Measurements from ENCODE around the gene DCAKD.

Gene DCAKD, protein sequence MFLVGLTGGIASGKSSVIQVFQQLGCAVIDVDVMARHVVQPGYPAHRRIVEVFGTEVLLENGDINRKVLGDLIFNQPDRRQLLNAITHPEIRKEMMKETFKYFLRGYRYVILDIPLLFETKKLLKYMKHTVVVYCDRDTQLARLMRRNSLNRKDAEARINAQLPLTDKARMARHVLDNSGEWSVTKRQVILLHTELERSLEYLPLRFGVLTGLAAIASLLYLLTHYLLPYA

DNA sequence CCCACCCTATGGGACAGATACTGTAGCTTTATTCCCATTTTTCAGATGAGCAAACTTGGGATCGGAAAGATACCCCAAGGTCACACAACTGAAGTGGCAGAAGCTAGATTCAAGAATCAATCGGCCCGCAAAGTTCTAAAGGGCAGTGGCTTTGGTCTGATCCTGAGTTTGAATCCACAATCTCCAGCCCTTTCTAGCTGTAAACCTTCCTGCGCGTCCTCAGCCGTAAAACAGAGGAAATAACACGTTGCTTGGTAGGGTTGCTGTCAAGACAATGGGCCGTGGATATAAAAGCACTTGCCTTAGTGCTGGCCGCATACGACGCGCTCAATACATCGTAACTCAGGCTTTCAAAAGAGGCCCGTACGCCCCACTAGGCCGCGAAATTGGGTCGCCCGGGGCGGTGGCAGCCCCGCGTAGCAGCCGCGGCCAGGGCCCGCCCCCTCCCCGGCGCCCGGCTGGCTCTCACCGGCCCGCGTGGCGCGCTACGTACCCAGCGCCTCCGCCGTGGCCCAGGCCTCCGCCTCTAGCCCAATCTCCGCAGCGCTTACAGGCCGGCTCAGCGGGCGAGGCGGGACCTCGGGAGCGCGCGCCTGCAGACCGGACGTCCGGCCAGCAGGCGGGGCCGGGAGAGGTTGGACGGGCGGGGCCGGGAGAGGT, at the start of gene DCAKD:
DCAKD (minus strand) TSS at position 573 of the 660 bp plus-strand sequence. CDS start 16,747 bp downstream, outside the sequence.
- peak; percentile 93 for DNase-seq

DNA sequence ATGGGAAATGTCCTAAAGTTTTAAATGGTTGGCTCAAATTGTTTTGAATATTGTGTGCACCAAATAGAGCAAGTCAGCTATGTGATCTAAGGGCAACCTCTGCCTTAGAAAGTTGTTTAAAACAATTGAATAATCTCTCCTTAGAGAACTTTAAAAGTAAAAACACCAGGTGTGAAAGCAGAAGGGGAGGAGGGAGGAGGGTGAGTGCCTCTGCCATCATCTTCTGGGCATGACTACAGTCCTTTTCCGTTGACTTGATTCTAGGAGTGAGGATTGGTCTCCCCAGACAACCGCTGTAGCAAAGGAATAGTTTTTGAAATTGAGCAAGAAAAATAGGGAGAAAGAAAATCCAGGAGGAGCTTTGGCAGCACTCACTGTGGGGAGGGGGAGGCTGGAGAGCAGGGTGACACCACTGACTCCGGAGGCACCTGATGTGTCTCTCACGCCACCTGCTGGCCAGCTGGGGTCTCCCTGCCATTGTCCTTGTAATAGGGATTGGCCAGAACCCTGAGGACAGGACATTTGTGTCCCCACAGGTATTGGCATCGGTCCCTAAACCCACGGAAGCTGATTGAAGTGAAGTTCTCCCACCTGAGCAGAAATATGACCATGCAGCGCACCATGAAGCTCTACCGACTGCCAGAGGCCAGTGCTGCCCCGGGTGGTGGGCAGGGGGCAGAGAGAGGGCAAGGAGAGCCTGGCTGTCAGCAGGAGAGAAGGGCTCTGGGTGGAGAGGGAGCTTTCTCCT, 47.6 kb upstream of the DCAKD start:
- peak; percentile 71 for DNase-seq

DNA sequence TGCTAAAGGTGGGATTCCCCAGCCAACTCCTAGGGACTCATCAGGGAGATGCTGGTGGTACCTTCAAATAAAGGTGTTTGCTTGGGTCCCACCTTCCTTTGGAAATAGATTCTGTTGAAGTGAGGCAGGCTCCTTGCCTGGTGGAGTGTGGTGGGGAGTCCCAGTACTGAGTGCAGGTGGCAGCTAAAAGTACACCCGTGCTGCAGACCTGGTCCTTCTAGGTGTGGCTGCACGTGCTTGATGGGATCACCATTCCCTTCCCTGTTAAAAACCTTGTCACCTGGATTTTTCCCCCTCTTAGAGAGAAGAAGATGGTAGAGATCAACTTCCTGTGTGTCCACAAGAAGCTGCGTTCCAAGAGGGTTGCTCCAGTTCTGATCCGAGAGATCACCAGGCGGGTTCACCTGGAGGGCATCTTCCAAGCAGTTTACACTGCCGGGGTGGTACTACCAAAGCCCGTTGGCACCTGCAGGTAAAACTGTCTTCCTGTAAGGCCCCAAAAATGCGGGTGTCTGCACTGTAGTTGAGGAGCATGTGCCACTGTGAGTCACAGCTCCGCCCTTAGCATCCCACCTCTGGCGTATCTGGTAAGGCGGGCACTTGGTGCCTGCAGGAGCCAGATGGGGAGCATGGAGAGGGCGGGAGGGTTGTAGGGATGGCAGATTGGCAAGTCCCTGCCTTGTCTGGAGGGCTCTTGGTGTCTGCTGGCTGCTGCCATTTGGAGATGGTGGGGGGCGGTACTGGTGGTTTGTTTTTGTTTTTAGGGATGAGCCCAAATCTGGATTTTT, 46.8 kb upstream of the DCAKD start:
- DNase-seq = no peak

DNA sequence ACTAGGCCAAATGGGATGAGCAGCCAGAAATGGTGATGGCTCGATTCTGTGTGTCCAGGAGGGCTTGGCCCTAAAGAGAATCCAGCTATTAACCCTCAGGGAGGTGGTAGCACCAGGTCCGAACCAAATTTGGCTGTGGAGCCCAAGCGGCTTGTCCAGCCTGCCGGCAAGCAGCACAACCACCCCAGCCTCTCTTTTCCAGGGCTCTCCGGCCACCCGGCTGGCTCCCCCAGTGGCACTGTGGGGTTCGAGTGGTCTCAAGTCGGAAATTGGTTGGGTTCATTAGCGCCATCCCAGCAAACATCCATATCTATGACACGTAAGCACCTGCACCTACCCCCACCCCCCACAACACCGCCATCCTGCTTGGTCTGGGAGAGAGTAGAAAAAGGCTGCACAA, 45.5 kb upstream of the DCAKD start:
- no peak for DNase-seq

DNA sequence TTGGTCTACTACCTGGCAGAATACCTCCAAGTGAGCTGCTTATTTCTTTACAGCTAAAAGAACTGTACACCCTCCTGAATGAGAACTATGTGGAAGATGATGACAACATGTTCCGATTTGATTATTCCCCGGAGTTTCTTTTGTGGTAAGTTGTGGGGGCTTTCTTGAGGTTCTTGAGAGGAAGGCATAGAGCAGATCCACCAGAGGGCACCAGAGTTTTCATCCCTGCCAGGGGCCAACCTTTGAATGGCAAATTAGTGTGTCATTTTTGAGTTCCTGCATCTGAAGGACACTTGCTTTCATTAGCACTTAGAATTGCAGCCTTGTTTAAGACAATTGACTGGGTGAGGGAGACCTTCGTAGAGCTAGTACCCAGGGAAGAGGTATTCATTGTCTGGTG, 44.7 kb upstream of the DCAKD start:
- DNase-seq = no peak

DNA sequence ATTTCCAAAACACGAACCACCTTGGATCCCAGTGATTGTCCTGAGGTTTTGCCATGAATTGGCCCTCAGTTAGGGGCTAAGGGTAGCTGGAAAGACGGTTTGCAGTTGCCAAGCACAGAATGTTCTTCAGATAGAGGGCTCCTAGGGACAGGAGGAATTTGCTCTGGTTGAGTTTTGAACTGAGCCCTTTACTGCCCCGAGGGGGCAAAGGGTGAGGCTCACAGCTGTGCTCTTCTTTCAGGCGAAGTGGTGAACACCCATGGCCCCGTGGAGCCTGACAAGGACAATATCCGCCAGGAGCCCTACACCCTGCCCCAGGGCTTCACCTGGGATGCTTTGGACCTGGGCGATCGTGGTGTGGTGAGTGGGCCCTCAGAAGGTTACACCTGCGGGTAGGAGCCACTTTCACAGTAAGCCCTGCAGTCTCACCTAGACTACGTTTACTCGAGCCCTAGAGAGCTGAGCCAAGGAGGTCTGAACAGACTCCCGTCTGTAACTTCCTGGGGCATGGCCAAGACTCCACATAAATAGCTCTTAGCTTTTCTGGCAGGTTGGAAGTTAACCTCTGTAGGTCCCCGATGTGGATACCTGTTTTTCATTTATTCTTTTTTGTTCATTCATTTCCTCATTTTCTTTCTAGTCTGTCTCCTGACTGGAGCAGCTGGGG, 42.1 kb upstream of the DCAKD start:
- DNase-seq = no peak

DNA sequence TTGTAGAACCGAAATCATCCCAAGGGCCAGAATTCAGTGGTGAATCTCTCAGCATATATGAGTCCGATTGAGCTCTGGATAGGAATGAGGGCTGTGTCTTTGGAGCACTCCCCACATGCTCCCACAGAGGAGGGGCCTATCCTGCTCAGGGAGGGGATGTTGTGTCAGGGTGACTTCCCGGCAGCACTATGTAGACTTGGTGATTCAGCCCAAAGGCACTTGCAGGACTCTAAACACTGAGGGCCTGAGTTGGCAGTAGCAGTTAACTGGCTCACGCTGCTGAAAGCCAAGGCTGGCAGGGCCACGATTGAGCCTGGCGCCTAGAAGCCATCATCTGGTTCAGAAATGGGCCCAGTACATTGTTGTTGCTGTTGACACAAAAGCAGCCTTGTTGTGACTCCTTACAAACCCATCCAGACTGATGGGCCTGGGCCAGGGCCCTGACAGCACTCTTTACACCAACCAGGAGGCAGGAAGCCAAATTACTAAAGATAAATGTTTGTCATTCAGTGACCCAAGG, 41.5 kb upstream of the DCAKD start:
- no peak for DNase-seq

DNA sequence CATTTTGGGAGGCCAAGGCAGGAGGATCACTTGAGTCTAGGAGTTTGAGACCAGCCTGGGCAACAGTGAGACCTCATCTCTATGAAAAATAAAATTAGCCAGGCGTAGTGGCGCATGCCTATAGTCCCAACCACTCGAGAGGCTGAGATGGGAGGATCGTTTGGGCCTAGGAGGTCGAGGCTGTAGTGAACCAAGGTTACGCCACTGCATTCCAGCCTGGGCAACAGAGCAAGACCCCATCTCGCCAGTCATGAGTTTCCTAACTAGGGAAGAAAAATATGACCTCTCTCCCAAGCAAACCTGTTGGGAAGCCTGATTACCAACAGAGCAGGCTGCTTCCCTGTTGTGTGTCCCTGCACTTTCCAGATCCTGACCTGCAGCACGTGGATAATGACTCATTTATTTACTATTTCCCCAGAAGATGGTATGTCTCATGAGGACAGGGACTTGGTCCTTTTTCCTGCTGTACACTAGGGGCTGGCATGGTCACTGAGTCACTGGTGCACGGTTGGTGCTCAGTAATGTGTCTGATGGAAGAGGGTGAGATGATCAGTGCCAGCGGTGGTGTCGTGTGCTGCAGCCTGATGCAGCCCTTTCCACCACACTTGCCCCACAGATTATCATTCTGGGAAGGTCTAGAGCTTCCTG, 40.5 kb upstream of the DCAKD start:
- DNase-seq = no peak

DNA sequence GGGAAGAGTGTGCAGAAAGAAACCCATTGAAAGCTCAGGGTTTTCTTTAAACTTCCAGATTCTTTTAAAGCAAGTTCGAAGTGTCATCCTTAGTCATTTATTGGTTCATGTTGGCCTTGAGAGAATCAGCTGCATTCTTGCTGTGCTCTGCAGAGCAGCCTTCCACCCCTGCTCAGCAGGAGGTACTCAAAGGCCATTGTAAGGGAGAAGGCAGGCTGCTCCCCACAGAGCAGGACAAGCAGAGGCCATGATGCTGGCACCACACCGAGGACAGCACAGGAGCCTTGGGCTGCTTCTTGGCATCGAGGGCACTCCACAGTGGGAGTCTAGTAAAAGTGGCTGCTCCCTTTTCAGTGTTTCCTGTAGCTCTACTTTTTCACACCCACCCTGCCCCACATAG, 39.3 kb upstream of the DCAKD start:
- DNase-seq = no peak

DNA sequence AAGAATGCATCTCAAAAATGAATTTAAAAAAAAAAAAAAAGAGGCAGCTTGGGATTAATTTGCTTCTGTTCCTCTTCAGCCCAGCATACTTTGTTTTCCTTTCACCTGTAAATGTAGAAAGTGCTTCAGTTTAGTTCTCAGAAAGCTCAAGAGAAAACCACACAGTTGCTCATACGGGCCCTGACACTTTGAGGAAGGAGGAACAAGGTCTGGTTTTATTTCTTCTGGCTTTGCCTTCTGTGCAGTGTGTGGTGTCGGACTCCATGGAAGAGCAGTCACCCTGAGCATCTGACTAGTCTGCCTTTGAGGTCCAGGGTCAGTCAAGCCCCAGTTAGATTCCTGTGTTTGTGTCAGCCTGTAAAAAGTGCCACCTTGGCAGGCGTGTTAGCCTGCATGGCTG, 37.3 kb upstream of the DCAKD start:
- DNase-seq = no peak

DNA sequence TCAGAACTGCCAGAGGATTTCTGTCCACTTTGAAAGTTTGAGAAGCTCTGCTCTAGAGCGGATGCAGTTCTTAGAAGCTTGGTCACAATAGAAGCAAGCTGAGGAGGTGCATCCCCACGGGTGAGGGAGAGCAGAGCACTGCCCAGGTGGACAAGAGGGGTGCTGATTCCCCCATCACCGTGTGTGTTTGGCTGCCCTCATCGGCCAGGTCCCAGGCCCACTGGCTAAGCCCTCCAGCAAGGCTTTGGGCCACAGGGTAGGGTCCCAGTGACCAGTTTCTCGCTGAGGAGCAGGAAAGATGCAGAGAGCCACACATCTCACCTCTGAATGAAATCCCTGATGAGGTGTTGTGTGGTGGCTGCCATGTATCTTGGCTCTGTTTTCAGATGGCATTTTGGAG, 36.5 kb upstream of the DCAKD start:
- no peak for DNase-seq

DNA sequence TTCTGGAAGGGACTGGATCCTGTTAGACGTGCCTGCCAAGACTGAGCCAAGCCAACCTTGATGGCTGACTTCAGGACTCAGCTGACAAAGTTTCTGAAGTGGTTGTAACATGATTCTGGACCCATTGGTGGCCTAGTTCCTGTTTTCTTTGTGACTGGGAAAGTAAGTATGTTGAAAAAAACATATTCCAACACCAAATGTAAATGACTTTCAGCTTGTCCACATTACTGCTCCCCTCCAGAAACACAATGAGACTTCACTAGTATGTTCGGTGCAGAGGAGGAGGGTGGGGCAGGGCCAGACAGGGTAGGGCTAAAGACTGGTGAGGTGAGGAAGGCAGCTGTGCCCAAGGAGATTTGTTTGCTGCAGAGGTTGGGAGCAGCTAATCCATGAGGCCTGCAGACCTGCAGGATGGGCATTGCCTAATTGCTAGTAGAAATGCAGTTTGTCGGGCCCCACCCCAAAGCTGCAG, 36.1 kb upstream of the DCAKD start:
- no peak for DNase-seq

DNA sequence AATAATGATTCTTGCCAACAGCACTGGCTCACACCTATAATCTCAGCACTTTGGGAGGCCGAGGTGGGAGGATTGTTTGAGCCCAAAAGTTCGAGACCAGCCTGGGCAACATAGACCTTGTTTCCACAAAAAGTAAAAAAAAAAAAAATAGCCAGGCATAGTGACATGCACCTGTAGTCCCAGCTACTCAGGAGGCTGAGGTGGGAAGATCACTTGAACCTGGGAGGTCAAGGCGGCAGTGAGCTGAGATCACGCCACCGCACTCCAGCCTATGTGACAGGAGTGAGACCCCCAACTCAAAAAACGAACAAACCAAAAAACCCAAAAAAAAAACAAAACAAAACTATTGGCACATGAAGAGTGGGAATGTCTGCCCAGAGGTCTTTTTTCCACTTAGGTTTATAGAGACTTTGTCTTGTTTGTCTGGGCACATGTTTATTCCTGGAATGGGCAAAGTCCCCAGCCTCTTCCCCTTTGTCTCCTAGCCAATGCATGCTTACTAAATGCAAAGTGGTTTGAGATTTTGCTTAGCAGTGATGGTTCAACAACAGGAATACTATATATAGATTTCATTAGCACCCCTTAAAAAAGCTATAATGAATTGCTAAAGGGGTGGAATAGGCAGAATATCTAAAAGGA, 35.6 kb upstream of the DCAKD start:
- DNase-seq = no peak

DNA sequence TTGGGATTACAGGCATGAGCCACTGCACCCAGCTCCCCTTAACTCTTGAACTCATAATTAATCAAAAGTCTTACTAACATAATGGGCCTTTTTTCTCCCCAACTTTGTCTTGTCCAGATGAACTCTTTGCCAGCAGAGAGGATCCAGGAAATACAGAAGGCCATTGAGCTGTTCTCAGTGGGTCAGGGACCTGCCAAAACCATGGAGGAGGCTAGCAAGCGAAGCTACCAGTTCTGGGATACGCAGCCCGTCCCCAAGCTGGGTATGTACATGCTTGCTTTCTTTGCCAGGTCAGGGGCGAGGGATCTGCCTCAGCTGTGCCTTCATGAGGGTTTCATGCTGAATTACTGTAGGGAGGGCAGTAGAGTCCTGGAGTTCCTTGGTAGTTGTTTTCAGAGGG, 35.0 kb upstream of the DCAKD start:
- no peak for DNase-seq

DNA sequence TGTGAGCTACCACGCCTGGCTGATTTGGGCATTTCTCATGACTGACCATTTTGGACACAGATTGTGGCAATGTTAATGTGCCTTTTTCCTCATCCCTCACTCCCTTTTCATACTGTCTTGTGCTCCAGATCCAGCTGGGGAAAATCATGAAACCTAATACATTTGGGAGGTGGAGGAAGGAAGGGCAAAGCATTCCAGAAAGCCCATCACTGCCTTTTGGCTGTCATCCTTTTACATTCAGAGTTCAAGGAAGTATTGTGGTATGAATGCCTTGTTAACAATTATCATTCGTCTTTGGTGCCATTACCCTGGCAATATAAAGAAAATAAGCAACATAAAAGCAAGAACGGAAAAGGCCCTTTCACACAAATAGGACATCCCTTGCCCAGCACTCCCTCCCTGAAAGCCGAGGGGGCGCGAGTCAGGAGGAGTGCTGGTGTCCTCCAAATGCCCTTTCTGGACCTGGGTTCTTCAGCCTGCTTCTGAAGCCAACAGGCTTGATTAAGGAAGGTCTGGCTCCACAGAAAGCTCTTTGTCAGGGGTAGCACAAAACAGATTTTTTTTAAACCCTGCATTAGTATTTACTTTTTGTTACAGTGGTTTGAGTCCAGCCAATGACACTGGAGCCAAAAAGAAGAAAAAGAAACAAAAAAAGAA, 29.7 kb upstream of the DCAKD start:
- DNase-seq = no peak

DNA sequence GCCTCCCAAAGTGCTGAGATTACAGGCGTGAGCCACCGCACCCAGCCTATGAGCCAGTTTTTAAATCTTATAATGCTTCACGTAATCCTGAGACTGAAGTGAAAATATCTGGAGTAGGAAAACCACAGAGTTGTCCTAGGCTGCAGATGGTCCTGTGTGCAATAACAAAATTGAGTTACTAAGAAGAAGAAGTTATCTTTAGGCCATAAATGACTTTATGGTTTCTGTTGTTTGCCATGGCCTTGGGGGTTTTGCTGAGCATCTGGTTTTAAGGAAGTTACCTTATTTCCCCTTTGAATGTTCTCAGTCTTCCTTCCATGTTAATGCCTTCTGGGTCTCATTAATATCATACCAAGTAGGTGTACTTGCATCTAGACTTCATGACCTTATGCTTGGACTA, 26.2 kb upstream of the DCAKD start:
- no peak for DNase-seq

DNA sequence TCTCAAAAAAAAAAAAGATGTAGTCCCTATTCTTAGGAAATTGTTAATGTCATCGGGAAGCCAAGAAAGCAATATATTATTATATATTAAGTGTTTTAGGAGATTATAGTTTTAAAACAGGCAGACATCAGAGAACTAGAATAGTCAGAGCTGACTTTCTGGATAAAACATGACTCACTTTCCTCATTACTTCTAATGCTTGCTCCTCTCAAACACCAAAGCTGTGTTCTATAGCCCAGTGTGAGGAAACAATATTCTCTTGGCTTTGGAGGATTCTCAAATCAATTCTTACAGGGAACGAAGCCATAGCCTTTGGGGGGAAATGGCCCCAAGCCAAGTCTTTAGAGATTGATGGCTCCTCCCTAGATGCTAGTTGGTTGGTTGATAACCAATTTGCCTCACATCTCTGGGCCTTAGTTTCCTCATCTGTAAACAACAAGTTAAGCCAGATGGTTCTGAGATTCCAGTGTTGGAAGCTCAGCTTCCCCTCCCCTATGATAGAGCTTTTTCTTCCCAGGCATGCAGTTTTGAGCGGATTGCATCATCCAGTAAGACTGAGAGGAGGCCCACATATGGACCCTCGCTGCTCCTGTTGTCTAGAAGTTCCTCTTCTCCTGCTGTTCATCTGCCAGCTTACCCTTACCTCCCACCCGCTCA, 22.1 kb upstream of the DCAKD start:
- DNase-seq = no peak

DNA sequence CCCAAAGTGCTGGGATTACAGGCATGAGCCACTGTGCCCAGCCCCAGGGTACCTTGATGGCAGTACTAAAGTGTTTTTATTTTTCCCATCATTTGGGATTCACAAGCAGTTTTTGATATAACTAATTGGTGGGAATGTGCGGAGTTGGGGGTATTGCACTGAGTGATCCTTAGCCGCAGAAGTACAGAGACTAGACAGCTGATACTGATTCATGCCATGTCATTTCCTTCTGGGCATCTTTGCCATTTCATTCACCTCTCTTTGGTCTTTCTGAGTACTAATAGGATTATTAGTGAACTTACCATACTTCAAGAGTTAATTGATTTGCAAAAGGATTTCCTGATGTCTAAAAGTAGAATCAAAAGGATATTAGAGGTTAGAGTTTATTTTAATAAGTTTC, 19.4 kb upstream of the DCAKD start:
- DNase-seq = no peak

DNA sequence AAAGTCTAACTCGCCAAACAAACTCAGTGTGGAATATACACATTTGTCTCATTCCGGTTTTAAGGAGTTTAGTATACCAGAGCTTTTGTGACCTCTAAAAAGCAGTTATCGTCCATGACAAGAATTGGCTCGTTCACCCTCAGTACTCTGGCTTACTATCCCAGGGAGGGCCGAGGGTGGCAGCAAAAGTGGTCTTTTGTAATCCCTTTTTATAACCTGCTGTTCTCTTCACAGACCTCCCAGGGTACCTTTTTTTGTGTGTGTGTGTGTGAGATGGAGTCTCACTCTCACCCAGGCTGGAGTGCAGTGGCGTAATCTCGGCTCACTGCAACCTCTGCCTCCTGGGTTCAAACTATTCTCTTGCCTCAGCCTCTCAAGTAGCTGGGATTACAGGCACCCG, 18.6 kb upstream of the DCAKD start:
- DNase-seq = no peak

DNA sequence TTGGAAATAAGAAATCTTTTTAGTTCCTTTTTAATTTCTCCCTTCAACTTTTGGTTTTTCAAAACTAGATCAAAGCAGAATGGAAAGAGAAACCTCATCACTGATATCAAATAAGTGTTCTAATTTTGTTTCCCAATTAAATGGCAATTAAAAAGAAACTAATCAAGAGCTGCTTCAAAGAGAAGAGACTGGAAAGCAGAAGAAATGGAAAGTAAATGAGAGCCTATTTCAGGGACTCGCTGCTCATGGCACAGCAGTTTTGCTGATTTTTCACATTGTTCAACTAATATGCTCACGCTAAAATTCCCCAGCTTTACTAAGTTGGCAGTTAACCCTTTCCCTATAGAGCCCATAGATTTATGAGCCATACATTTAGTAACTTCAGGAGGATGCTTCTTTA, 16.2 kb upstream of the DCAKD start:
- DNase-seq = no peak
